AG09309 (cell line): ENCODE data around the gene LONRF2.

Experiments used
- DNase-seq: peaks from one replicate; pipeline ENCODE4 v3.0.0-alpha.2; 2010; ENCODE audit warnings: low read depth
- H3K4me3 ChIP-seq: 2 replicates; pipeline ENCODE4 v1.5.1; 2011; ENCODE audit warnings: mild to moderate bottlenecking, low read depth, low read length, moderate library complexity; ENCODE audit not compliant: control insufficient read depth
- CTCF ChIP-seq: IDR thresholded peaks from 2 replicates; pipeline ENCODE4 v1.5.1; 2011; ENCODE audit warnings: mild to moderate bottlenecking, low read depth, low read length, inconsistent platforms; ENCODE audit not compliant: insufficient read depth, control insufficient read depth; ENCODE audit errors: missing control alignments

The LONRF2 gene

DNA sequence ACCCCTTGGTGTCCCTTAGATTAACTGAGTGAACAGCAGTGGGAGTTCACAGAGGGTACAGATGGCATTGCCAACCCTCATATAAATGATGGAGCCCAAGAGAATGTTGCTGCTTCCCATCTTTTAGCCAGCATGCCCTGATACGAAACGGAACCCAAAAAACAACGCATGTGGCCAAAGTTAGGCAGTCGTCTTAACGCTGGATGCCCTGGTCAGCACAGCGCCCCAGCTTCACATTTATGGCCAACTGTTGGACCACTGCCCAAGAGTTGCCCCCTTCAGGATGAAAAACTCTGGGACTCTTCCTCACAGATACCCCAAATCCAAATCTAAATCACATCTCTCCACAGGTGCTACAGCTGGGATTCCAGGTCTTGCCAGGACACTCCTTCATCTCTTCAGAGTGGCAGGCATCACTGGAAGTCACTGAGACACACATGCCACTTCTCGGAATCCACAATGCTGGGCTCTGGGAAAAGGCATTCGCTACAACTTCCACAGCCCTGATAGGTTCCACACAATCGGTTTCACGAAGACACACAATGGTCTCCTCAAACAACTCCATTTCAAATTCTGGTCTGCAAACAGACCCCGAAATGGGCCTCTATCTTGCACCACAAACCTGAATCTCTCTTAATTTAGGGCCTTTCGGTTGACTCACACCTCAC is 44.6 kb downstream of the LONRF2 start:
- TF ChIP-seq CTCF, result no peak
- no peak for DNase-seq

GRCh38 chr2:100276716-100277115 is 45.6 kb downstream of the LONRF2 start:
- no peak overlapping the region for H3K4me3 ChIP-seq
- no peak for TF ChIP-seq CTCF
- DNase-seq, result no peak

More for the DNA sequence above, 44.6 kb downstream of the LONRF2 start:
- no peak overlapping the region for H3K4me3 ChIP-seq

DNA sequence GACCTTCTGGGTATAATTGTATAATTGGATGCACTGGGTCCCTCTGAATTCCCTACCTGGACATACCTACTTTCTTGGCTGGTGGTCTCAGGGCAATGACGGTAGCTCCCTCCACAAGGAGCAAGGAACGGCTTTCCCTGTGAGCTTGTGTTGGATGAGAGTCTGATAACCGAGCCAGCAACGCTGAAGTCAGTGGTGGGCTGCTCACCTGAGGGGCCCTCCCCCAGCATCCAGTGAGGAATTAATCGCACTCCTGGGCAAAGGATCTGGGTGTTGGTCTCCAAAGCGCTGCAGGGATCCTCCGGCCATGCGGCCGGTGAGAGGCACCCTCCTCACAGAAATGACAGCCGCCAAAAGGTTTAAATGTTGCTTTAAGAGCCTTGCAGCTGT is 47.1 kb downstream of the LONRF2 start:
- TF ChIP-seq CTCF, result no peak
- H3K4me3 ChIP-seq, result no peak overlapping the region
- no peak for DNase-seq

GRCh38 chr2:100274566-100275199 is 47.6 kb downstream of the LONRF2 start:
- no peak for TF ChIP-seq CTCF

DNA sequence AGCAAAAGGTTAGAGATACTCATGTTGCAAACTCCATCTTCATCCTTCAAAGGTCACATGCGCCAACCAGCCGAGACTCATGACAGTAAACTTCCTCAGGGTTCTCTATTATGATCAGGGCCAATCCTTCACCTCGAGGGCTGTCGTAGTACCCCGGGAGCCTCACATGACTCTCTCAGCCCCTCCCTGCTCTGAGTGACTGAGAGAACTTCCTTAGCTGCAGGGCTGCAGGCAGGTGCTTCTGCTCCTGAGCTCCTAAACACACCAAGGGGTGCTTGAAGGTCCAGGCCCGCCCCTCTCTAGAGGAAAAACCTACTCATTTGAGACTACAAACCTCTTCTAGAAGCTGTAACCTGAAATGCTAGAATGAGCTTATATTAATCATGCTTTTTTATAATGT is 48.2 kb downstream of the LONRF2 start:
- DNase-seq, result no peak

More at GRCh38 chr2:100274566-100275199, 47.6 kb downstream of the LONRF2 start:
- no peak overlapping the region for H3K4me3 ChIP-seq
- DNase-seq, result no peak

DNA sequence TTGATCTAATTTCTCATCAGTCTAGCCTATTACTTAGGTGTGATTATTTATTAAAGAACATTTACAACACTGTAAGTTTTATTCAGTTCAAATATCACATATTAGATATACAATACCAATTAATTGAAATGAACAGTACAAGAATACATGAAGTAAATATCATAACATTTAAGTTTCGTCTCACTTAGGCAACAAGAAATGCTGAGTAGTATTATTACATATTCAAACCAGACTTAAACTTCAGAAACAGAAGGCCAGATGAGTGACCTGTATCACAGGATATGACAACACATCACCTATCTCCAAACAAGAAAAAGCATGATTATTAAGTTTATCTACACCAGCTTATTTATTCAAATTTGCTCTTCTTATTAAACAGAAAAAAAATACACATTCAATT is 48.9 kb downstream of the LONRF2 start:
- no peak for DNase-seq
- no peak for TF ChIP-seq CTCF
- no peak overlapping the region for H3K4me3 ChIP-seq

More for the DNA sequence above, 48.2 kb downstream of the LONRF2 start:
- H3K4me3 ChIP-seq, result no peak overlapping the region
- no peak for TF ChIP-seq CTCF
